H1 (cell line): ENCODE data around the gene HNRNPM. TPM values are rescaled to one million over a fixed set of nuclear protein-coding genes. Genes with fewer than 3 reads are reported as not detected.

Experiments used
- CTCF ChIA-PET: fragments of 300-600 bp; sonication (Branson Sonifier 250); formaldehyde crosslinking; loops from one replicate; lab custom pipeline; 2021; ENCODE audit not compliant: partially characterized antibody; lab: Charles Lee
- POLR2A ChIA-PET: fragments of 300-600 bp; sonication (Branson Sonifier 250); formaldehyde crosslinking; loops from one replicate; lab custom pipeline; 2021; ENCODE audit warnings: inconsistent platforms; ENCODE audit not compliant: partially characterized antibody; lab: Charles Lee
- DNase-seq, 2 experiments: peaks; one replicate each; pipeline versions ENCODE4 v3.0.0 to v3.0.0-alpha.2; 2010 to 2022; ENCODE audit warnings: low spot score in 2 of 2, low read depth in 1 of 2, mixed read lengths in 1 of 2
- FAIRE-seq: peaks from 2 replicates; lab custom pipeline; 2011; peaks lifted over from hg19 to GRCh38; lab: Jason Lieb, UNC
- H2AFZ ChIP-seq: 2 replicates; pipeline ENCODE4 v1.8.1; 2012; ENCODE audit warnings: low read length, inconsistent platforms
- H2AK5ac ChIP-seq: 2 replicates; pipeline ENCODE4 v1.6.1; 2013; ENCODE audit warnings: low read depth, low read length
- H2BK120ac ChIP-seq: replicated peaks from 2 replicates; pipeline ENCODE3; 2013; ENCODE audit warnings: low read depth, low read length, inconsistent platforms
- H2BK12ac ChIP-seq: 2 replicates; pipeline ENCODE4 v1.6.1; 2013; ENCODE audit warnings: low read depth, low read length
- H2BK15ac ChIP-seq: 2 replicates; pipeline ENCODE4 v1.6.1; 2013; ENCODE audit warnings: low read length
- H2BK20ac ChIP-seq: 2 replicates; pipeline ENCODE4 v1.6.1; 2013; ENCODE audit warnings: low read length
- H2BK5ac ChIP-seq: 2 replicates; pipeline ENCODE4 v1.6.1; 2013; ENCODE audit warnings: low read depth, low read length
- H3K14ac ChIP-seq: 2 replicates; pipeline ENCODE4 v1.6.1; 2013; ENCODE audit warnings: inconsistent platforms; ENCODE audit not compliant: insufficient read length
- H3K18ac ChIP-seq: 2 replicates; pipeline ENCODE4 v1.6.1; 2013; ENCODE audit warnings: low read length; ENCODE audit errors: extremely low read depth
- H3K23ac ChIP-seq: 2 replicates; pipeline ENCODE4 v1.6.1; 2013; ENCODE audit warnings: inconsistent platforms; ENCODE audit not compliant: insufficient read length
- H3K23me2 ChIP-seq: 2 replicates; pipeline ENCODE4 v1.6.1; 2013; ENCODE audit warnings: low read depth, low read length
- H3K27ac ChIP-seq: 2 replicates; pipeline ENCODE4 v1.6.1; 2011; ENCODE audit warnings: low read depth, low read length, inconsistent platforms
- H3K27me3 ChIP-seq, 4 experiments: replicated peaks in 1 of 4; 1 replicate in 1 of 4; 2 replicates in 3 of 4; pipeline versions ENCODE4 v1.6.1 to v1.8.1; 2011 to 2013; ENCODE audit warnings: low read length in 3 of 4, mild to moderate bottlenecking in 3 of 4, inconsistent platforms in 2 of 4, mixed read lengths in 2 of 4, moderate library complexity in 1 of 4; ENCODE audit not compliant: control insufficient read depth in 3 of 4, insufficient read depth in 3 of 4; ENCODE audit errors: extremely low read depth in 1 of 4
- H3K36me3 ChIP-seq, 4 experiments: 2 replicates each; pipeline versions ENCODE4 v1.6.1 to v1.8.1; 2011 to 2013; ENCODE audit warnings: mild to moderate bottlenecking in 4 of 4, low read length in 3 of 4, moderate library complexity in 2 of 4, control low read depth in 1 of 4, inconsistent platforms in 1 of 4; ENCODE audit not compliant: insufficient read depth in 4 of 4, control insufficient read depth in 2 of 4
- H3K4ac ChIP-seq: replicated peaks from 2 replicates; pipeline ENCODE3; 2013; ENCODE audit warnings: low read length, low read depth, mixed read lengths, inconsistent platforms; ENCODE audit not compliant: insufficient read length
- H3K4me1 ChIP-seq, 4 experiments: replicated peaks in 1 of 4; 1 replicate in 1 of 4; 2 replicates in 3 of 4; pipeline versions ENCODE4 v1.6.1 to v1.8.1; 2011 to 2013; ENCODE audit warnings: low read length in 3 of 4, inconsistent platforms in 2 of 4, mixed read lengths in 1 of 4; ENCODE audit not compliant: insufficient read depth in 4 of 4, control insufficient read depth in 3 of 4
- H3K4me2 ChIP-seq, 2 experiments: 2 replicates each; pipeline versions ENCODE4 v1.6.1 to v1.8.1; 2011 to 2013; ENCODE audit warnings: low read depth in 2 of 2, low read length in 2 of 2, control low read depth in 1 of 2, inconsistent platforms in 1 of 2, mild to moderate bottlenecking in 1 of 2; ENCODE audit not compliant: insufficient read depth in 1 of 2
- H3K4me3 ChIP-seq, 4 experiments: fragments of 200-600, 300-600 bp in 1 of 4; sonication (generic), shearing (Covaris generic), sonication (Bioruptor Twin) in 1 of 4; 2 replicates each; pipeline versions ENCODE4 v1.5.1 to v1.8.1; 2011 to 2016; ENCODE audit warnings: low read length in 4 of 4, low read depth in 3 of 4, control low read depth in 2 of 4, inconsistent platforms in 2 of 4, mild to moderate bottlenecking in 2 of 4, mixed read lengths in 1 of 4, moderate library complexity in 1 of 4; ENCODE audit not compliant: insufficient read depth in 2 of 4; ENCODE audit errors: extremely low read depth in 1 of 4
- H3K56ac ChIP-seq: replicated peaks from 2 replicates; pipeline ENCODE3; 2013; ENCODE audit warnings: low read depth, mild to moderate bottlenecking, mixed read lengths, low read length, inconsistent platforms; ENCODE audit not compliant: insufficient read length
- H3K79me1 ChIP-seq: 2 replicates; pipeline ENCODE4 v1.6.1; 2013; ENCODE audit warnings: low read depth, low read length, control low read depth
- H3K79me2 ChIP-seq, 2 experiments: 2 replicates each; pipeline versions ENCODE4 v1.6.1 to v1.8.1; 2012 to 2013; ENCODE audit warnings: low read length in 2 of 2, mild to moderate bottlenecking in 2 of 2, inconsistent platforms in 1 of 2; ENCODE audit not compliant: insufficient read depth in 2 of 2, control insufficient read depth in 1 of 2
- H3K9ac ChIP-seq, 4 experiments: replicated peaks in 1 of 4; 1 replicate in 1 of 4; 2 replicates in 3 of 4; pipeline versions ENCODE4 v1.6.1 to v1.8.1; 2011 to 2013; ENCODE audit warnings: low read depth in 3 of 4, low read length in 3 of 4, control low read depth in 2 of 4, mild to moderate bottlenecking in 2 of 4, moderate library complexity in 2 of 4, inconsistent platforms in 1 of 4; ENCODE audit errors: extremely low read depth in 1 of 4
- H3K9me3 ChIP-seq, 2 experiments: 2 replicates each; pipeline versions ENCODE4 v1.6.1 to v1.8.1; 2012 to 2013; ENCODE audit warnings: mild to moderate bottlenecking in 2 of 2, moderate library complexity in 2 of 2, control low read depth in 1 of 2, inconsistent platforms in 1 of 2, low read depth in 1 of 2, low read length in 1 of 2, mixed read lengths in 1 of 2; ENCODE audit not compliant: insufficient read depth in 2 of 2
- H4K20me1 ChIP-seq, 2 experiments: replicated peaks in 1 of 2; 2 replicates each; pipeline versions ENCODE3 to v1.8.1; 2011 to 2013; ENCODE audit warnings: inconsistent platforms in 2 of 2, low read length in 2 of 2, mild to moderate bottlenecking in 1 of 2; ENCODE audit not compliant: insufficient read depth in 2 of 2, control insufficient read depth in 1 of 2
- H4K5ac ChIP-seq: 2 replicates; pipeline ENCODE4 v1.6.1; 2013; ENCODE audit warnings: low read length, low read depth, mixed read lengths, inconsistent platforms; ENCODE audit not compliant: insufficient read length
- H4K8ac ChIP-seq: 2 replicates; pipeline ENCODE4 v1.8.0; 2013; ENCODE audit warnings: mild to moderate bottlenecking, moderate library complexity, low read length, inconsistent platforms; ENCODE audit not compliant: insufficient read depth; ENCODE audit errors: extremely low read depth
- H4K91ac ChIP-seq: replicated peaks from 2 replicates; pipeline ENCODE3; 2013; ENCODE audit warnings: low read length, mixed read lengths, inconsistent platforms; ENCODE audit not compliant: insufficient read length
- BRCA1 ChIP-seq: IDR thresholded peaks from 2 replicates; pipeline ENCODE4 v1.6.1; 2012; ENCODE audit warnings: low read depth, low read length, improper control_type of control experiment
- CHD2 ChIP-seq: IDR thresholded peaks from 2 replicates; pipeline ENCODE4 v1.6.1; 2012; ENCODE audit warnings: low read length, improper control_type of control experiment
- CREB1 ChIP-seq: IDR thresholded peaks from 2 replicates; pipeline ENCODE4 v1.6.1; 2012; ENCODE audit warnings: inconsistent platforms
- KDM4A ChIP-seq: IDR thresholded peaks from one replicate; pipeline ENCODE4 v1.7.1; 2012; ENCODE audit warnings: low read depth, mild to moderate bottlenecking, moderate library complexity, low read length, inconsistent platforms; ENCODE audit not compliant: severe bottlenecking
- NRF1 ChIP-seq: IDR thresholded peaks from 2 replicates; pipeline ENCODE4 v1.6.1; 2011; ENCODE audit warnings: mild to moderate bottlenecking, low read depth, low read length, improper control_type of control experiment
- SIN3A ChIP-seq, 2 experiments: IDR thresholded peaks in 1 of 2; conservative IDR thresholded peaks in 1 of 2; 2 replicates each; pipeline ENCODE4 v1.6.1; 2011 to 2012; ENCODE audit warnings: low read length in 2 of 2, improper control_type of control experiment in 1 of 2, low read depth in 1 of 2, mild to moderate bottlenecking in 1 of 2
- SP1 ChIP-seq: IDR thresholded peaks from 2 replicates; pipeline ENCODE4 v1.6.1; 2011; ENCODE audit warnings: low read depth, low read length
- SP4 ChIP-seq: IDR thresholded peaks from 2 replicates; pipeline ENCODE4 v1.6.1; 2012; ENCODE audit warnings: low read length, inconsistent platforms
- SRF ChIP-seq: IDR thresholded peaks from 2 replicates; pipeline ENCODE4 v1.6.1; 2011; ENCODE audit warnings: mild to moderate bottlenecking, low read depth, low read length, moderate library complexity
- TAF7 ChIP-seq: optimal IDR thresholded peaks from 2 replicates; pipeline ENCODE3; 2011; ENCODE audit warnings: low read depth, mild to moderate bottlenecking, inconsistent platforms, low read length, moderate library complexity, borderline replicate concordance
- WGBS, 2 experiments: shearing (Covaris generic) in 1 of 2; methylation state at CpG; one replicate each; pipeline versions ENCODE4 v1.1.6 to v1.1.7; 2013 to 2015; ENCODE audit warnings: low lambda C conversion rate in 2 of 2, mixed read lengths in 2 of 2, inconsistent platforms in 1 of 2, low coverage in 1 of 2, missing lambda C conversion rate in 1 of 2; ENCODE audit not compliant: insufficient replicate concordance in 2 of 2, insufficient coverage in 1 of 2, insufficient read length in 1 of 2; ENCODE audit errors: extremely low coverage in 1 of 2, missing lambda C conversion rate in 1 of 2; 5-methylcytosine and 5-hydroxymethylcytosine counted together
- polyA plus RNA-seq, 7 experiments: library from polyadenylated mRNA; depleted of rRNA in 3 of 7; stranded (reverse) in 5 of 7; unstranded in 2 of 7; fragments of >200 nt in 5 of 7; fragments of 200-250 nt in 2 of 7; gene quantifications; 1 replicate in 5 of 7; 2 replicates in 1 of 7; 4 replicates in 1 of 7; pipeline versions ENCODE4 v1.2.1 to v1.2.3, GENCODE V29; 2011 to 2013; ENCODE audit warnings: missing spikeins in 2 of 7, mixed read lengths in 2 of 7
- total RNA-seq: library from RNA; stranded (reverse); fragmentation: NEBNext Ultra II Directional; extraction: Animal tissue kit (Norgen Biotek cat#: 25700); gene quantifications from 2 replicates; pipeline ENCODE4 v1.2.1, GENCODE V29; 2021
- TF ChIP-seq, protein P1 (sequence below): IDR thresholded peaks from 2 replicates; pipeline ENCODE4 v1.6.1; 2012; ENCODE audit warnings: inconsistent platforms

HNRNPM gene
- total and polyA plus RNA-seq, 2 of the 8 experiments (the other 6 are each of a cell fraction or from before 2014, with no cell fraction given), result 375 to 474 TPM

DNA sequence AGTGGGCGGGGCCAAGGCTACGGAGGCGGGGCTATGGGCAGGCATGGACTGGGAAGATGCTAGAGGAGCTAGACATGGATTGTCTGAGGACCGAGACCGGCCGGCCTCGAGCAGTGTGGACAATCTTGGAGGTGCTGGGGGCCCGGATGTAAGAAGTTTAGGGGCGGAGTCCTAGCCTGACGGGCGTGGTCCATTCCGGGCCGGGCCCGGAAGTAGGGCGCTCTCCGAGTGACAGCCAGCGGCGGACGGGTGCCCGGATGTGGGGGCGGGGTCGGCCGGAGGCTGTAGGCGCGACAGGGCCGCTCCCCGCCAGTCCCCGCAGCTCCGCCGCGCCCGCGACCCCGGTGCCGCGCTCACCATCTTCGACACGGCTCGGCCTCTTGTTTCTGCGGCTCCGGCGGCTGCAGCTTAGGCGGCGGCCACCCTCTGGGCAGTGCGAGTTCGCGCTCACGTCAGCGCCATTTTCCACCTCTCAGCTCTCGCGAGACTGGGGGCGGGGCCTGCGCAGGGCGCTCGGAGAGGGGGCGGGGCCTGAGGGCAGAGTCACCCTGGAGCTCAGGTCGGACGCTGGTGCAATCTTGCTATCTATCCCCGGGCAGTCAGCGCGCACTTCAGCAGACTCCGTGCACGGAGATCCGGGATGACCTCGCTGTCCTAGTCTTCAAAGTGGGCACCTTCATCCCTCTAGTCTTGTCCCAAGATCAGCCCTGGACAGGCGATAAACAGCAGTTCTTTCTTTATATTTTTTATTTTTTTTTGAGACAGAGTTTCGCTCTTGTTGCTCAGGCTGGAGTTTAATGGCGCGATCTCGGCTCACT, 69.1 kb downstream of the HNRNPM start, which contains the start of gene ZNF414:
Gene ZNF414 (minus strand): TSS at position 481 of the 818 bp plus-strand sequence. CDS start 121 bp downstream, at position 360.
- Histone ChIP-seq H4K91ac (peak within 1 kb of the TSS; percentile 88), H4K5ac (peak within 1 kb of the TSS; percentile 98), H3K4me3 (peak within 1 kb of the TSS; percentile 61 to 86 (median 76)), H3K23ac (no peak within 1 kb of the TSS), H2BK120ac (no peak within 1 kb of the TSS), H3K79me2 (no peaks in the 10 kb centered on the region), H3K27ac (peak within 1 kb of the TSS; percentile 89; the same call in 1 of the 2 replicates), H4K8ac (peak within 1 kb of the TSS; percentile 98), H2BK20ac (0 out of 2 replicates have a peak within 1 kb of the TSS, but pooled peaks have one; percentile 61), H3K9ac (peak within 1 kb of the TSS; percentile 79 to 98 (median 96)), H3K56ac (peak within 1 kb of the TSS; percentile 86), H3K23me2 (peaks cover 4% of the 10 kb centered on the region; the same call in 1 of the 2 replicates), H3K36me3 (peaks cover 0 to 9% (median 0%) of the 10 kb centered on the region in 4 experiments; a peak in 2 of 8 replicates), H3K79me1 (0 out of 2 replicates have a peak, but pooled peaks cover 3% of the 10 kb centered on the region), H2BK15ac (peak within 1 kb of the TSS; percentile 99; the same call in 1 of the 2 replicates), H3K18ac (peak within 1 kb of the TSS; percentile 97), H2BK12ac (peak within 1 kb of the TSS; percentile 88; the same call in 1 of the 2 replicates), H3K4me2 (peak within 1 kb of the TSS; percentile 43 to 91), H3K9me3 (no peaks in the 10 kb centered on the region), H2BK5ac (peak within 1 kb of the TSS; percentile 97), H2AK5ac (no peak within 1 kb of the TSS), H3K4me1 (peaks cover 0 to 14% (median 8%) of the 10 kb centered on the region in 4 experiments; a peak in 6 of 7 replicates), H2AFZ (peak within 1 kb of the TSS; percentile 68; the same call in 1 of the 2 replicates), H3K14ac (no peak within 1 kb of the TSS), H4K20me1 (no peaks in the 10 kb centered on the region), H3K4ac (peak within 1 kb of the TSS; percentile 96), H3K27me3 (no peaks in the 10 kb centered on the region)
- FAIRE-seq (peak; percentile 73), DNase-seq (peak; percentile 96 to 99)
- CTCF ChIA-PET, result interaction anchor here (0.6 to 2.2 kb wide), 18 partner anchors 8 to 1389 kb away, joined by 3 to 15 read pairs (median 4); no protein-coding TSS in a partner anchor
- POLR2A ChIA-PET, result interaction anchor here (0.6 to 4.5 kb wide), 27 partner anchors 9 to 570 kb away, joined by 3 to 73 read pairs (median 4); partner anchors contain the start of genes KANK3 and TIMM44
- 7% methylated on average over 49 of the region's 70 CpGs; no CpG with 5 or more reads in 1 of the 2 experiments for WGBS, 2 experiments
- TF ChIP-seq SIN3A (conservative IDR thresholded peaks at IDR 0.05 in 1 of 2, IDR thresholded peaks at IDR 0.05 in 1 of 2; ENCODE audit: low read depth in 1 of 2, low read length in 2 of 2) (peak; percentile 46 to 64; a peak in 1 of 4 replicates), TAF7 (peak; percentile 76), NRF1 (peak; percentile 23; the same call in 1 of the 2 replicates), SRF (peak; percentile 67), CREB1 (peak; percentile 85), BRCA1 (peak; percentile 84), KDM4A (peak; percentile 61), SP4 (peak; percentile 75; the same call in 1 of the 2 replicates), SP1 (0 out of 2 replicates have a peak, but pooled peaks have one; percentile 40), CHD2 (peak; percentile 97)
- TF ChIP-seq, protein P1, sequence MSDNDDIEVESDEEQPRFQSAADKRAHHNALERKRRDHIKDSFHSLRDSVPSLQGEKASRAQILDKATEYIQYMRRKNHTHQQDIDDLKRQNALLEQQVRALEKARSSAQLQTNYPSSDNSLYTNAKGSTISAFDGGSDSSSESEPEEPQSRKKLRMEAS, result peak; percentile 37; the same call in 1 of the 2 replicates
